Embryonic facial prominence (tissue), 1 donor: Measurements from ENCODE around the gene STRIP1.

Source experiments
- DNase-seq: peaks from one replicate; pipeline ENCODE4 v3.0.0-alpha.2; 2016; ENCODE audit errors: extremely low spot score

Gene STRIP1

GRCh38 chr1:110089561-110090275 is 55.3 kb downstream of the STRIP1 start:
- DNase-seq: no peak

DNA sequence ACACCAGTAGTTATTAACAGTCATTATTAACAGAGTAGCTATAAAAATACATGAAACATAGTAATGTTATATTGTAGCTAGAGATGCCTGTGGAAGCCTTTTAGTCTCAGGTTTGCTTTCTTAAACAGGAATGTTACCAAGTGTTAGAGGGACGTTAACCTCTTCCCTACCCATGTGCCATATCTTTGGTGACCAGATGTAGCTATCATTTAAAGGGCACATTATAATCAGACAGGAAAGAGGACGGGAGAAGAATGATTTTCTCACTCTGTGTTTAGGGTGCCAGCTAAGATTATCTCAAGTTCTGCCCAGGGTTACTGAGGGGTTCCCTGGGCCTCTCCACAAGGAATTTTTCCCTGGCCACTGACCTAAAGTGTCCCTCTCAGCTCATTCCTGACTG is 57.0 kb downstream of the STRIP1 start:
- DNase-seq: no peak

DNA sequence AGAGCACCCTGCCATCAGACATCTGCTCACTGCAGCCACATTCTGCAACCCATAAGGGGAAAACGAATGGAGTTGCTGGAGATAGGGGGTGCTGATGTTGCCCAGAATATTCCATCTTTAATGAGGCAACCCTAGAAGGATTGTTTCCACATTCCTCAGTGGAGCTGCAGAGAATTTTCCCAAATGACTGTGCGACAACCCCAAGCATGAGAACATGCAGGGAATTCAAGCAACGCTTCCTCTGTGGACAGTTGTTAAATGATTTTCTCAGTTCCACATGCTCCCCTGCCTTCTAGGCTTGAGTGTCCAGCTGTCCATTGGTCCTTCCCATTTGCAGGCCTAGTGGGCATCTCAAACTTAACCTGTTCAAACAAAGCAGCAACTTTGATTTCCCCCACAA is 57.4 kb downstream of the STRIP1 start:
- DNase-seq: no peak

- no peak for DNase-seq
Observed at GRCh38 chr1:110092991-110093390, 58.6 kb downstream of the STRIP1 start.

DNA sequence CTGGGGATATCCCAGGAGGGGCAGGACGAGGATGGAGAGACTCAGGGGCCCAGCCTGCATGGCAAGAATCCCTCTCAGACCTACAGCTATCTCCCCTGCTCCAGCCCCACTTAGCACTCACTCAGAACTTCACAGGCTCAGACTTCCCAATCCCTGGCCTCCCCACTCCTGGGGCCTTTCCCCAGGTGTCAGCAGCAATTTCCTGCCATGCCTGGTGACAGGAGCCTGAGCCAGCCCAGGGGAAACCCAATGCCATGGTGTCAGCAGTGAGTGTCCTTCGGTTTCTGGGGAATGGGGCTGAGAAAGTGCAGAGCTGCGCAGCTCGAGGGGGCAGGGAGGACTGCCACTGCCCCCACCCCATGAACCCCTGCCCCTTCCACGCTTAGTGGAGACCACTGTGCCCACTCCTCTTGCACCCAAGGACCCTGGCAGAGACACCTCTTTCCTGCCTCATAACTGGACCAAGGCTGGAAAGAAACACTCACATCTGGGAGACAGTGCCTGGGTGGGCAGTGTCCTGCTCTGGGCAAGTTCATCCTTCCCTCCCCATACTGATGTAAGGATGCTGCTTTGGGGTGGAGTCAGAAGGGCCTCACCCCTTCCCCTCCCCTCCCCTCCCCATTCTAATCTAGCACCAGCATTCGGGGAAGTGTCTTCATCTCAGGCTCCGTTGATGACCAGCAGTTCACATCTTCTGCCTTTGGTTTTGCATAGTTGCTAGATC is 60.7 kb downstream of the STRIP1 start:
- no peak for DNase-seq

DNA sequence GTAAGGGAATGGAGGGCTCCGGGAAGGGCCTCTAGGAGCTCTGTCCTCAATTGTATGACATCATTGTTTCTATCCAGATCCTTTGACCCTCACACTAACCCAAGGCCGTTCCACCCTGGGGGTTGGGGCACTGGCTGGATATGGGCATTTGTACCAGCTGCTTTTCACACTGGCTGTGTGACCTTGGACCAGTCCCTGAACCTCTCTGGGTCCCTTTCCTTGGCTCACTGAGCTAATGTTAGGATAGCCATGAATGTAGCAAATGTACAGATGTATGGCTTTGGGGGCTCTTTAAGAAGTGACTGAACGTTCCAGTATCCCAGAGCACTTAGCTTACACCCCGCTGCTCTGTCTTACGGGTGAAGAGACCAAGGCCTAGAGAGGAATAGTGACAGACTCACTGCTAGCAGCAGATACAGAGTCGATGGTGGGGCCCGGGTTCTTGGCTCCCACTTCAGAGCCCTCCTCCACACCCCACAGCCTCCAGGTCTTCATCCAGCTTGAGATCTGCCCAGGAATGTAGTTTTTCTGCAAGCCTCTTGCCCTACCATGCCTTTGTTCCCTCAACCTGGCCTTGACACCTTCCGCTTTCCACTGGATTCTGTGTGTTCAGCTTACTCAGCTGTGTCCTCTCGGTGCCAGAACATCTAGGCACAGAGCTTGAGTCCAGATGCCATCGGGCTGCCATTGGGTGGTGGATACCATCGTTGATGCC is 63.2 kb downstream of the STRIP1 start:
- no peak for DNase-seq

- no peak for DNase-seq
Observed at GRCh38 chr1:110098222-110099026, 64.0 kb downstream of the STRIP1 start.

GRCh38 chr1:110100335-110100734 is 65.9 kb downstream of the STRIP1 start:
- DNase-seq: no peak

DNA sequence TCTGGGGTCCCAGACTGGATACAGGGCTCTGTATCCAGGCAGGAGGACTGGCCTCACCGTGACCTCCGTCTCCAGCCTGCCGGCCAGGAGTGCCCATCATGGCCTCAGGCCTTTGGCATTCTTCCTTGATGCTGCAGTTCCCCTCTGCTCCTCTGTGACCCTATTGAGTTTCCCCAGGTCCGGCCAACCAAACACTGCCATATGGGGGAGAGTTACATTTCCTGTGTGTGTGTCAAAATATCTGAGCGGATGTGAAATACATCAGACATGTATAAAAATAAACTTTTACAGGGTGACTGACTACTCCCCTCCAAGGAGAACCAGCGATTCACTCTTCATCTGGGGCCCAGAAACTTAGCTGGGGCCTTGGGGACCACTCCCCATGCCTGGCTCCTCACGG is 67.7 kb downstream of the STRIP1 start:
- DNase-seq: no peak
